GM21447 (cell line): ENCODE results near the gene KATNAL1.

ENCODE experiments used
- ATAC-seq: cut with Tn5 transposase; IDR thresholded peaks from one replicate; pipeline ENCODE4 v1.9.1; 2021; ENCODE audit not compliant: unreplicated experiment

The KATNAL1 gene

GRCh38 chr13:30333616-30334015, 26.3 kb upstream of the KATNAL1 start:
- no peak for ATAC-seq

- ATAC-seq = no peak
These were observed 25.2 kb upstream of the KATNAL1 start for GRCh38 chr13:30332456-30333143.

GRCh38 chr13:30331331-30331771, 24.0 kb upstream of the KATNAL1 start:
- no peak for ATAC-seq

- no peak for ATAC-seq
These were observed 21.7 kb upstream of the KATNAL1 start for GRCh38 chr13:30329009-30329585.

- ATAC-seq = no peak
These were observed 18.3 kb upstream of the KATNAL1 start for GRCh38 chr13:30325668-30326067.

- ATAC-seq = no peak
These were observed 16.2 kb upstream of the KATNAL1 start for GRCh38 chr13:30323524-30323923.

GRCh38 chr13:30322428-30322827, 15.1 kb upstream of the KATNAL1 start:
- no peak for ATAC-seq

GRCh38 chr13:30321256-30321655, 13.9 kb upstream of the KATNAL1 start:
- no peak for ATAC-seq

GRCh38 chr13:30319655-30320054, 12.3 kb upstream of the KATNAL1 start:
- ATAC-seq = no peak

- no peak for ATAC-seq
These were observed 11.8 kb upstream of the KATNAL1 start for GRCh38 chr13:30319130-30319529.

- ATAC-seq = no peak
These were observed 10.7 kb upstream of the KATNAL1 start for GRCh38 chr13:30318026-30318425.

- no peak for ATAC-seq
These were observed 7.2 kb upstream of the KATNAL1 start for GRCh38 chr13:30314562-30314961.

- ATAC-seq = no peak
These were observed 6.7 kb upstream of the KATNAL1 start for GRCh38 chr13:30314069-30314468.

GRCh38 chr13:30313311-30313710, 6.0 kb upstream of the KATNAL1 start:
- no peak for ATAC-seq

- no peak for ATAC-seq
These were observed 5.6 kb upstream of the KATNAL1 start for GRCh38 chr13:30312904-30313303.

- no peak for ATAC-seq
These were observed 1.2 kb upstream of the KATNAL1 start for GRCh38 chr13:30308548-30308947.

GRCh38 chr13:30307971-30308290, 580 bp upstream of the KATNAL1 start:
- ATAC-seq = no peak

- ATAC-seq = peak; percentile 84
These were observed 573 bp downstream of the KATNAL1 start for GRCh38 chr13:30306762-30307193.

- no peak for ATAC-seq
These were observed 1.8 kb downstream of the KATNAL1 start for GRCh38 chr13:30305456-30305970.

- ATAC-seq = no peak
These were observed 4.1 kb downstream of the KATNAL1 start for GRCh38 chr13:30303269-30303668.

GRCh38 chr13:30301827-30302226, 5.5 kb downstream of the KATNAL1 start:
- no peak for ATAC-seq

- ATAC-seq = no peak
These were observed 6.8 kb downstream of the KATNAL1 start for GRCh38 chr13:30300596-30300995.

- ATAC-seq = no peak
These were observed 7.6 kb downstream of the KATNAL1 start for GRCh38 chr13:30299786-30300185.
